Gastroesophageal sphincter (tissue), 3 donors: ENCODE data around the gene SLC35F1.

Experiments used
- CTCF ChIP-seq, 4 experiments: fragments of 200-600 bp in 2 of 4; fragments of 450-650 bp in 2 of 4; sonication (generic) in 1 of 4; IDR thresholded peaks; one replicate each; pipeline ENCODE4 v1.5.1; 2017 to 2019; ENCODE audit warnings: antibody characterized with exemption in 4 of 4, mild to moderate bottlenecking in 2 of 4, moderate library complexity in 2 of 4
- POLR2A ChIP-seq, 2 donors: fragments of 450-650 bp; IDR thresholded peaks; one replicate each; pipeline ENCODE4 v1.6.1; 2017; ENCODE audit warnings: antibody characterized with exemption in 2 of 2, mild to moderate bottlenecking in 2 of 2, moderate library complexity in 1 of 2

GRCh38 chr6:118206221-118206620 is 299.2 kb downstream of the SLC35F1 start:
- TF ChIP-seq CTCF (IDR thresholded peaks at IDR 0.05) (no peak), POLR2A (IDR thresholded peaks at IDR 0.05) (no peak)
